RPMI8226 (cell line): ENCODE measurements around the gene ATP2A2.
"Not testable (repeated sequence)": the region's sequence is repeated elsewhere in the genome, so short reads cannot be mapped to it uniquely, and the experiment has no call there.

Source experiments
- DNase-seq: peaks from one replicate; pipeline ENCODE4 v3.0.0-alpha.2; 2015

ATP2A2 gene

DNA sequence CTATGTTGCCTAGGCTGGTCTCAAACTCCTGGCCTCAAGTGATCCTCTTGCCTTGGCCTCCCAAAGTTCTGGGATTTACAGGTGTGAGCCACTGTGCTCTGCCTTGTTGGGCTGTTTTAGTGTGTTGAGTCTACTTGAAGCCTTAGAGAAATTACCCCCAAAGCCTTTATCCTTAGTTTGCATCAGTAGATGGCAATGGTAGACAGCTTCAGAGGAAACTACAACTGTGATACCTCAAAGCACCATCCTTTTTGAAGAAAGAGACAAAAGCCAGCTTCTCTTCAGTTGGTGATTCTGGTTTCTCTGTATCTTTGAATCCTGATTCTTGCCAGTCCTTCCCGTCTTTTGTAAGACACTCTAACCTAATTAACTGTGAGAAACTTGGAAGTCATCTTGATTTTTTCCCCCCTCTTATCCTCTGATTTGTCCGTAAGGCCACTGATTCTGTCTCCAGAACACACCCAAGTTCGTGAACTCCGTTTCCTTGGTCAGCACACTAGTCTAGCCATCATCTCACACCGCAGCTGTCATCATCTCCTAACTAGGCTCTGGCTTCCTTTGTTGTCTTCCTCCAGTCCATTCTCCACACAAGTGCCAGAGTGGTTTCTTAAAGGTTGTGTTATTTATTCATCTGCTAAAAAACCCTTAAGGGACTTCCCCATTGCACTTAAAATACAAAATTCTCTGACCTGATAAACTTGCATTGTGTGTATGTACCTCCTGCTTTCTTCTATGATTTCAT is 20.2 kb downstream of the ATP2A2 start:
- DNase-seq = no peak

DNA sequence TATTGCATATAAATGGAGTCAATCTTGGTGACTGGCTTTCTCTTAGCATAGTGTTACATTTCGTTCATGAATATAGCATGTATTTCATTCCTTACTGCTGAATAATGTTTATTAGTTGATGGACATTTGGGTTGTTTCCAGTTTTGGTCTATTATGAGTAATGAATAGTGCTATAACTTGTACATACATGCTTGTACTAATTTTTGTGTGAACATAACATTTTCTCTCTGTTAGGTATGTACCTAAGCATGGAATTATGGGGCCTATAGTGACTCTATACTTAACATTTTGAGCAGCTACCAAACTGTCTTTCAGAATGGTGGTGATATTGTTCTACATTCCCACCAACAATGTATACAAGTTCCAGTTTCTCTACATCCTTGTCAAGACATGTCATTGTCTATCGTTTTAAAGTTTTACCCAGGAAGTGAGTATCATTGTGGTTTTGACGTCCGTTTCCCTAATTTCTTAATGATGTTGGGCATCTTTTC is 23.1 kb downstream of the ATP2A2 start:
- DNase-seq = no peak

DNA sequence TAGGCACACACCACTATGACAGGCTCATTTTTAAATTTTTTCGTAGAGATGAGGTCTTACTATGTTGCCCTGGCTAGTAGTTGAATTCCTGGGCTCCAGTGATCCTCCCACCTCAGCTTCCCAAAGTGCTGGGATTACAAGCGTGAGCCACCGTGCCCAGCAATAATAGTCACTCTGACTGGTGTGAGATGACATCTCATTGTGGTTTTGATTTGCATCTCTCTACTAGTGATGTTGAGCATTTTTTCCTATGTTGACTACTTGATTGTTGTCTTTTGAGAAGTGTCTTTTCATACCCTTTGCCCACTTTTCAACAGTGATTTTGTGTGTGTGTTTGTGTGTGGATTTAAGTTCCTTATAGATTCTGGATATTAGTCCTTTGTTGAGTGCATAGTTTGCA is 26.3 kb downstream of the ATP2A2 start:
- no peak for DNase-seq

DNA sequence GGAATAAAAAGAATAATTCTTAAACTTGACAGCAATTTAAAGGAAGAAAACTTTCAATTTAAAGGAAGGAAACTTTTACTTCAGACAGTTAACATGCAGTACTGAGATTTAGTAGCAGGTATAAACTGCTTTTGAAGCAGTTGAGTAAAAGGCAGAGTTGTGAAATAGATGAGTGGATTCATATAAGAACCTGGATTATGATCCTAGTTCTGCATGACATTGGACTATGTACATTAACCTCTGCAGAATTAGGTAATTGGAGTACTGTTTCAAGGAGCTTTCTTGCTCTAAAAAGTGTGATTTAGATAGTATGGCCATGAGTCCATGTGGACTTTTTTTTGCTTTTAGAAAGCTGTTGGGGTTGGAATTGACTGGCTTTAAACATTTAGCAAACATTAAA is 29.7 kb downstream of the ATP2A2 start:
- DNase-seq = no peak

DNA sequence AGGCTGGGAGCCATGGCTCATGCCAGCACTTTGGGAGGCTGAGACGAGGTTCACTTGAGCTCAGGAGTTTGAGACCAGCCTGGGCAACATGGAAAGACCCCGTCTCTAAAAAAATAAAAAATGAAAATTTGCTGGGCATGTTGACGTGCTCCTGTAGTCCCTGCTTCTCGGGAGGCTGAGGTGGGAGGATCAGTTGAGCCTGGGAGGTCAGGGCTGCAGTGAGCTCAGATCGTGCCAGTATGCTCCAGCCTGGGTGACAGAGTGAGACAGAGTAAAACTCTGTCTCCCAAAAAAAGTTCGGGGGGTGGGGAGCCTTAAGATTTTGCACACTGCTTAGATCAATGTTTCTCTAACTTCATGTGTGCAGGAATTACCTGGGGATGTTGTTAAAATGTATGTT is 30.9 kb downstream of the ATP2A2 start:
- no peak for DNase-seq

DNA sequence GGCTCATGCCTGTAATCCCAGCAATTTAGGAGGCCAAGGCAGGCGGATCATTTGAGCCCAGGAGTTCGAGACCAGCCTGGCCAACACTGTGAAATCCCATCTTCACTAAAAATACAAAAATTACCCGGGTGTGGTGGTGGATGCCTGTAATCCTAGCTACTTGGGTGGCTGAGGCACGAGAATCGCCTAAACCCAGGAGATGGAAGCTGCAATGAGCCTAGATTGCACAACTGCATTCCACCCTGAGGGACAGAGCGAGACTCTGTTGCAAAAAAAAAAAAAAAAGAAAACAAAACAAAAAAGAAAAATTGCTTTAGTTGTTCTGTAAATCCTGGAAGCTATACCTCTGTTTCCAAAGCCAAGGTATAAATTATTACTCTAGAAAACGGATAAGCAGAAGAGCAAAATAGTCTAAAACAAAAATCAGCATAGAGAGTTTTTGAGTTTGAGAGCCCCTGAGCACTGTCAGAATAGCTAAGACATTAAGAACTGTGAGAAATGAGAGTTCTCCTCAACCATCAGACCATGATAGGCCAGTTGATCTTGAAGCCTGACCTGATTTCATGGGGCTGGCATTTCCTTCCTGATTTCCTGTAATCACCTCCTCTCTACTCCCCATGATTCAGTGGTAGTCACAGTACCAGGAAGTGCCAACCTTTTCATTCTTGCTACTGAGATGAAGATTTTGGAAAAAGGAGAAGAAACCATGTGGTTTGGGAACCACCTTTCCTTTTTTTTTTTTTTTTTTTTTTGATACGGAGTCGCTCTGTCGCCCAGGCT is 31.7 kb downstream of the ATP2A2 start:
- no peak for DNase-seq

DNA sequence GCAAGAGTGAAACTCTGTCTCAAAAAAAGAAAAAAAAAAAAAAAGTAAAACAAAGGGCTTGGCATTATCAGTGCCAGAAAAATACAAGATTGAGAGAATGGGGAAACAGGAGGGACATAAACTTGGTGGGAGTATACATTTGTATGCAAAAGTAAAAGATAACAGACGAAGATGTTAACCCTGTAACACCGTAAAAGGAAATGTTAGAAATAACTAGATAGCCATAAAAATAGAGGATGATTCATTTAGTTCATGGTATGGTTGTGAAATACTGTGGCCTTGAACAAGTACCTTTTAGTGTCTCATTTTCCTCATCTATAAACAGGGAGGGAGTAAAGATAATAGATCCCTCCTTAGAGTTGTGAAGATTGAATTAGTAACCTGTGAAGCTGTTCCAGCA is 33.3 kb downstream of the ATP2A2 start:
- DNase-seq = no peak

DNA sequence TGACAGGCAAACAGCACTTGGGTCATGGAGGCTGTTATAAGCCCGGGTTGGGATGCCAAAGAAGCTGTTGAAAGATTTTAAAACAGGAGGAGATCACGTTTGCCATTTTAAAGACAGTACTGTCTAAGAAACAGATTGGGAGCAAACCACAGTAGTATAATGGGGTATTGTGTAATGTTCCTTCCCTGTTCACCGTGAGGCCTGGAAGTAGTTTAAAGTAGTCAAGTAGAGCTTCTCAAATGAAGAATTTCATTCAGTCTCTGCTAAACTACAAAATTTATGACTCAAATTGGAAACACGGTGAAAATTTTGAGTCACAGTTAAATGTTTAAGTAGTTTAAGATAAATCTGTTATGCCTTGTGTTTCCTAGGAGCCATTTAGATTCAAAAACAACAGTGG is 35.8 kb downstream of the ATP2A2 start:
- DNase-seq = no peak

DNA sequence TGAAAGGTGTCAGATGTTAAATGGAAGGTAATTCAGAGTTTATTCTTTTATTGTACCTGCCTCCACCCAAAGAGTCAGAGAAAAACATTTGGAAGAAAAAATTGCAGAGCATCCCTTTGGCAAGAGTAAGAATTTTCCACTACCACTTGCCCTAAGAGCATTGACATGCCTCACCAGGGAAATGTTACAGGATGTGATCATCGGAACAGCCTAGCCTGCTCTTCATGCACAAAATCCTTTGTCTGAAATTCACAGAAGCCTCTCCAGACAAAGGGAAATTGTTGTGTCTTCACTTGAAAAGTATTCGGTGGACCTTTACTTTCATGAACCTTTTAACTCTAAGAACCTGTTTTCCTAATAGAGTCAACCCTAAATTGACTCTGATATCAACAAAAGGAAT is 36.9 kb downstream of the ATP2A2 start:
- no peak for DNase-seq

DNA sequence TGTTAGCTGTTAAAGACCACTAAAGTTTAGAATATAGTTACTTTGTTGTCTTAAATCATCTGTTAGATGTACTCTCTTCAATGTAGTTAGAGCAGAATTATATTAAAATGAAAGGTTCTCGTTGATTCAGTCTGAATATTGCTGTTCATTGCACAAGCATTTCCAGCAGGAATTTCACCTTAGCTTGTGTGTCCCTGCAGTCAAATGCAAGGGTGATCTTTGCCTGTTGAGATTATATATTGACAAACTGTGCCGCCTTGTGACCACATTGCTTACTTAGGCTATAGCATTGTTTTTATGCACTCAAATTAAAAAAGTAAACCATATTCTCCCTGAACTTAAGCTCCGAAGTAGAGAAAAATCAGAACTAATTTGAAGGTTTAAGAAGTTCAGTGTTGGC is 39.5 kb downstream of the ATP2A2 start:
- no peak for DNase-seq

DNA sequence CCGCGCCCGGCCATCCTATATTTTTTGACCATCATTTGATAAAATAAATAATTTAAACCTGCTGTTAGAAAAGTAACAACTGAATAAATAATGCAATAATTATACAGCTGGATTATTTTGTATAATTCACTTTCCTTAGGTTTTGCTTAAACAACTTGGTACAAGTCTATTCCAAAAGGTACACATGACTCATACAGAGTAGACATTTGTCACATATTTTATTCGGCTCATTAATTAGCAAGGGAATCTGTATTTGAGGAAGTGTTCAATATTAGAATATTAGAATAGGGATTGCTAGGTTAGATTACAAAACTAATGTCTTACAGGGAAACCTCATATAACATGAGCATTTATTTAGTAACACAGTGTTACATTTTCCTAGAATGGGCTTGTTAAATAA is 48.7 kb downstream of the ATP2A2 start:
- no peak for DNase-seq

DNA sequence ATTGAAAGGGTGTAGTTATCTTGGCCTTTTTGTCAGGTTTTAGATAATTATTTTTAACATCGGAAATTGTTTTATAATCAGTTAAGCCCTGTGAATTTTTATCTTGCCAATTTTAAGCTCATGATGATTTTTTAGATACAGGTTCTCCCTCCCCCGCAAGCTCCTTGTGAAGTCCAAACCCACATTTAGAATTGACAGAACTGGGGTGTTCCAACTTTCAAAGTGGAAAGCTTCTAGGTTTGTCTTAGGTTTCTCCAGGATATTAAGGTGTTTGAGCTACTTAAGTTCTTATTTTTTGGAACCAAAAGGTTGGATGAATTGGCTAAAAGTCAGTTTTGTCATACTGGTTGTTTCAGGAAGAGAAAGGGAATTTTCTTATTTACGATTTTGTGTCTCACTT is 49.1 kb downstream of the ATP2A2 start:
- no peak for DNase-seq

DNA sequence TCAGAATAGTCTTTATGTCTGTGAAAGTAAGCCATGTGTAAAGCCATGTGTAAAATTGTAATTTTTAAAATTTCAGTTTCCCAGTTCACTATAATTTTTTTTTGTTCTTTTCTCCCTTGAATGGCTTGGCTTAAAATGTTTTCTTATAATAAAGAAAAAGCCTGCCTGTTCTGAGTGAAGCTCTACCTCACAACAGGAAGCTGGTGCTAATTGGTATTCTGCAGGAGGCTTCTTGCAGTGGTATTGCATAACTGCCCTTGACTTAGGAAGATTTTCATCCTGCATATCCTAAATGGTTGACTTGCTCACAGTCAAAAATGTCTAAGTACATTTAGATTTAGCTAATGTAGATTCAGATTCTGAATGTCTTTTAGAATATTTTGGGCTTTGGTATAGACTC is 49.5 kb downstream of the ATP2A2 start:
- DNase-seq = no peak

DNA sequence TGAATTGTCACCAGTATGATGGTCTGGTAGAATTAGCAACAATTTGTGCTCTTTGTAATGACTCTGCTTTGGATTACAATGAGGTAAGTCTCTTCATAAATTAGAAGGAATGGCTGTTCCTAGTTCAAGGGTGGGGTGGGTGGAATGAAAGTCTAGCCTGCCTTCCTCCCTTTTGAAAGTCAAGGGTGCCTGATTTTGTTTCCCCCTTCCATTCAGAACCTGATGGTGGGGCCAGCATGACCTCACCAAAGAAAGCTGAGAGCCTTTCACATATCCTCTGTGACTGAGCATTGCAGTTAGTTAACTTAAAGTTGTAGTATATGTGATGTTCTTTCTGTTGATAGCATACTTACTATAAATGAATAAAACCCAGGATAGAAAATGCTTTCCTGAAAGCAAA is 52.2 kb downstream of the ATP2A2 start:
- DNase-seq = no peak

DNA sequence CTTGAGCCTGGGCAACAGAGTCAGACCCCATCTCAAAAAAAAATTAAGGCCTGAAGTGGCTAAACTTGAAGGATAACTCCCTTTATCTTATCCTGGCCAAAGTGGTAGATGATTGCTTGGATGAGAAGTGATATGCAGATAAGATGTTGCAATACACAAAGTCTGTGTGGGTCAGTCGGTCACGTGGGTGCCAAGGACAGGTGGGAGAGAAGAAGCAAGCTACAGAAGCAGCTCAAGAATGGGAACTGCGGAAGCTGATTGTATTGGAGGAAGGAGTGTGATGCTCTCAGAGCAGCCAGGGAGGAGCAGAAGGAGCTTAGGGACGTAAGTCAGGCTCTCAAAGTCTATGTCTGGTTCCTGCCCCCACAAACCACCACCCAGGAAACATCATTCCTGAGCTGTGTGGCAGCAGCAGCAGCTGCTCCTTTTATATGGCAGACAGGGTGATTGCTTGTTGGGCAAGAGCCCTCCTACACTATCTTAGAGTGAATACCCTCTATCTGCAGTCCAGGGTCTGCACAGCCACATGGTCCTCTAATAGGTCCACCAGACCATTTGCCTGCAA is 54.5 kb downstream of the ATP2A2 start:
- DNase-seq = no peak

DNA sequence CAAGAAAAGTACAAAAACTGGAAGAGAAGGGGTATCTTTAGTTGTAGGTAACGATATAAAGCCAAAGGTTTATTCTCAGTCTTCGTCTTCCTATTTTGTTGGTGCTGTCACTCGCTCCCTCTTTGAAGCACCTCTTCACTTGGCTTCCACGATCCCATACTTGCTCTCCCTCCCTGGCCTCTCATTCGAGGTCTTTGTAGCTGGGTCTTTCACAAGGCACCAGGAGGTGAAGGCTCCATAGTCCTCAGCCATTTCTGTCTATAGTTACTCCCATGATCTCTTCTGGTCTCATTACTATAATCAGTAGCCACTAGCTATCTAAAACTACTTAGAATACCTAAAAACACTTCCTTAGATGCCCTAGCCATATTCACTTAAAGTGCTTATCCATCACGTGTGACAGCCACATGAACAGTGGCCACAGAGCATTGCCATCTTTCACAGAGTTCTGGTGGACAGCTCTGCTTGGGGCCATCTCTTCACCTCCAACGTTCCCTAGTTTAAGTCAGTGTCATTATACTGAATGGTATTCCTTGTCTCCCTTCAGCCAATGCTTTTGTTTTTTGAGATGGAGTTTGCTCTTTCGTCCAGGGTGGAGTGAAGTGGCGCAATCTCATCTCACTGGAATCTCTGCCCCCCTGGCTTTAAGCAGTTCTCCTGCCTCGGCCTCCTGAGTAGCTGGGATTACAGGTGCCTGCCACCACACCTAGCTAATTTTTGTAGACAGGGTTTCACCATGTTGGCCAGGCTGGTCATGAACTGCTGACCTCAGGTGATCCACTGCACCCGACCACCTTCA is 57.1 kb downstream of the ATP2A2 start:
- no peak for DNase-seq

DNA sequence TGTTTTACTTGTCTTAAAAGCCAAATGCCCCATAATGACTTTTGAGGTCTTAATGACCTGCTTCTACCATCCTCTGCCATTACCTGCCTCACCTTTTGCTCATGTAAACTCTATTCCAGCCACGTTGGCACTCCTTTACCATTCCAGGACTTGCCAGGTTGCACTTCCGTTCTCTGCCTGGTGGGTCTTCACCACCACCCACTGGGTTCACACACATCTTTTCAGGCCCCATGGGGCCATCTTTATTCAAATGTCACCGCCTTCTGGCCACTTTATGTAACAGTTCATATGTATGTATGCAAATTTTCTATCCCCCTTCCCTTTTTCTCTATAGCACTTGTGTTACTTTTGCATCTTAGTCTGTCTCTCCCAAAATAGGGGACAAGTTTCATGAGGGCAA is 57.7 kb downstream of the ATP2A2 start:
- DNase-seq = no peak

DNA sequence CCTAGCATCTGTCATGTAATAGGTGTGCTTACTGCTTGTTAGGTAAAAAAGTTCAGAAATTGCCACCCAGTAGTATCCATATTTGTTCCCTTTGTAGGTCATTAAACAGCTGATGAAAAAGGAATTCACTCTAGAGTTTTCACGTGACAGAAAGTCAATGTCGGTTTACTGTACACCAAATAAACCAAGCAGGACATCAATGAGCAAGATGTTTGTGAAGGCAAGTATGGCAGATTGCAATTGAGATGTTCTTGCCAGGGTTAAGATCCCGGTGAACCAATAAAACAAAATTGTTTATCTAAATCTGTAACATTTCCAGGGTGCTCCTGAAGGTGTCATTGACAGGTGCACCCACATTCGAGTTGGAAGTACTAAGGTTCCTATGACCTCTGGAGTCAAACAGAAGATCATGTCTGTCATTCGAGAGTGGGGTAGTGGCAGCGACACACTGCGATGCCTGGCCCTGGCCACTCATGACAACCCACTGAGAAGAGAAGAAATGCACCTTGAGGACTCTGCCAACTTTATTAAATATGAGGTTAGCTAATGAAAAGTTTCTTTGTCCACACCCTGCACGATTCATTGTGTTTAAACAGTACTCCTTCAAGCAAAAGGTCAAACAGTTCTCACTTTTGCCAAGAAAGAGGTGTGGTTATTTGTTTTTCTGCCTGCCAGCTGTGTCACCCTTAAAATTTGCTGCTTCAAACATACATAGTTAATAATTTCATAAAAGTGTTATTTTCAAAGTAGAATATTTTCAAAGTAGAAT is 58.3 kb downstream of the ATP2A2 start:
- no peak for DNase-seq

DNA sequence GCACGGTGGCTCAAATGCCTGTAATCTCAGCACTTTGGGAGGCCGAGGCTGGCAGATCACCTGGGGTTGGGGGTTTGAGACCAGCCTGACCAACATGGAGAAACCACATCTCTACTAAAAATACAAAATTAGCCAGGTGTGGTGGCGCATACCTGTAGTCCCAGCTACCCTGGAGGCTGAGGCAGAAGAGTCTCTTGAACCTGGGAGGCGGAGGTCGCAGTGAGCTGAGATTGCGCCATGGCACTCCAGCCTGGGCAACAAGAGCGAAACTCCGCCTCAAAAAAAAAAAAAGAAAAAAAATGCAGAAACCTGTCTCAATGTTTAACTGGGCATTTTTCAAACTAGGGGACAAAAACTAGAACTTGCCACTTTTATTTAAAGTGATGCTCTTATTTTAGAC is 59.2 kb downstream of the ATP2A2 start:
- not testable (repeated sequence) for DNase-seq

DNA sequence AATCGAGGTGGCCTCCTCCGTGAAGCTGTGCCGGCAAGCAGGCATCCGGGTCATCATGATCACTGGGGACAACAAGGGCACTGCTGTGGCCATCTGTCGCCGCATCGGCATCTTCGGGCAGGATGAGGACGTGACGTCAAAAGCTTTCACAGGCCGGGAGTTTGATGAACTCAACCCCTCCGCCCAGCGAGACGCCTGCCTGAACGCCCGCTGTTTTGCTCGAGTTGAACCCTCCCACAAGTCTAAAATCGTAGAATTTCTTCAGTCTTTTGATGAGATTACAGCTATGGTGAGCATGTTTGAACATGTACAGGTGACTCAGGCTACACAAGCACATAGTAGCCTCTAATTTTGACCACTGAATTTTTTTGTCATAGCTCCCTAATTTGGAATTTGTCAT is 59.7 kb downstream of the ATP2A2 start:
- DNase-seq = no peak

DNA sequence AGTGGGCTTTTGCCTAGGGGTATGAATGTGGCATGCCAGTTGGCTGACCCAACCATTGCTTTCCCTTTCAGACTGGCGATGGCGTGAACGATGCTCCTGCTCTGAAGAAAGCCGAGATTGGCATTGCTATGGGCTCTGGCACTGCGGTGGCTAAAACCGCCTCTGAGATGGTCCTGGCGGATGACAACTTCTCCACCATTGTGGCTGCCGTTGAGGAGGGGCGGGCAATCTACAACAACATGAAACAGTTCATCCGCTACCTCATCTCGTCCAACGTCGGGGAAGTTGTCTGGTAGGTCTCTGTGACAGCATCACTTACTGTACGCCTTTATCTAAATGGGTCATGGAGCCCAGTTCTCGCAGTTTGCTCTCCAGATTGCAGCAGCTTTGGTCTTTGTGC is 61.1 kb downstream of the ATP2A2 start:
- DNase-seq = no peak

DNA sequence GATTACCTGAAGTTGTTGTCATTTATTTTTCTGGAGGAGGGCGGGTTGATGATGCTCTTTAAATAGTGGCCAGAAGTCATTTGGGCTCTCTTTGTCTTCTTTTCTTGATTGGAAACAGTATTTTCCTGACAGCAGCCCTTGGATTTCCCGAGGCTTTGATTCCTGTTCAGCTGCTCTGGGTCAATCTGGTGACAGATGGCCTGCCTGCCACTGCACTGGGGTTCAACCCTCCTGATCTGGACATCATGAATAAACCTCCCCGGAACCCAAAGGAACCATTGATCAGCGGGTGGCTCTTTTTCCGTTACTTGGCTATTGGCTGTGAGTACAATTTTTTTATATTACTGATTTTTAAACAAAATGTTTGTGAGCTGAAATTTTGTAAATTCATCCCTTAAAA is 62.1 kb downstream of the ATP2A2 start:
- DNase-seq = no peak
